ENCODE measurements around the gene KPNB1. TPM values are rescaled to one million over a fixed set of nuclear protein-coding genes. Genes with fewer than 3 reads are reported as not detected.

Gene KPNB1
- total and polyA plus RNA-seq, 2 of the 8 experiments (the other 6 are each of a cell fraction or from before 2014, with no cell fraction given), result 171 to 625 TPM

GRCh38 chr17:47644324-47644723 lies 5.4 kb upstream of the KPNB1 start:
- H2BK120ac ChIP-seq (replicated peaks; ENCODE audit: low read depth, low read length), result no peak overlapping the region
- H2BK5ac ChIP-seq (ENCODE audit: low read depth, low read length), result no peak overlapping the region
- no peak overlapping the region for H3K23ac ChIP-seq (ENCODE audit: insufficient read length)
- no peaks in the 10 kb centered on the region for H3K27me3 ChIP-seq (replicated peaks in 1 of 4; ENCODE audit: control insufficient read depth in 3 of 4, extremely low read depth in 1 of 4, insufficient read depth in 3 of 4, low read length in 3 of 4)
- whole genome bisulfite sequencing, 2 experiments (ENCODE audit: extremely low coverage in 1 of 2, insufficient coverage in 1 of 2, insufficient read length in 1 of 2, insufficient replicate concordance in 2 of 2, low coverage in 1 of 2, low lambda C conversion rate in 2 of 2, missing lambda C conversion rate in 1 of 2), result 93% methylated on average over 5 of the region's 5 CpGs; no CpG with 5 or more reads in 1 of the 2 experiments
- H4K20me1 ChIP-seq (replicated peaks in 1 of 2; ENCODE audit: control insufficient read depth in 1 of 2, insufficient read depth in 2 of 2, low read length in 2 of 2), result no peaks in the 10 kb centered on the region
- peaks cover 4% of the 10 kb centered on the region for H3K23me2 ChIP-seq (ENCODE audit: low read depth, low read length)
- CTCF ChIA-PET (ENCODE audit: partially characterized antibody), result interaction anchor here (0.7 to 1.6 kb wide), 3 partner anchors 13 to 29 kb away, joined by 3 to 6 read pairs (median 3); no protein-coding TSS in a partner anchor
- peaks cover 0 to 2% (median 0%) of the 10 kb centered on the region in 4 experiments; a peak in 4 of 7 replicates for H3K4me1 ChIP-seq (replicated peaks in 1 of 4; ENCODE audit: control insufficient read depth in 3 of 4, insufficient read depth in 4 of 4, low read length in 3 of 4)
- FAIRE-seq (no peak), DNase-seq (ENCODE audit: low read depth in 1 of 2, low spot score in 2 of 2) (no peak)
- no peak overlapping the region for H2BK15ac ChIP-seq (ENCODE audit: low read length)
- H3K4me3 ChIP-seq (ENCODE audit: extremely low read depth in 1 of 4, insufficient read depth in 2 of 4, low read depth in 3 of 4, low read length in 4 of 4), result no peak overlapping the region
- no peak overlapping the region for H3K56ac ChIP-seq (replicated peaks; ENCODE audit: insufficient read length, low read depth, low read length)
- no peaks in the 10 kb centered on the region for H3K79me1 ChIP-seq (ENCODE audit: low read depth, low read length)
- no peak overlapping the region for H3K9ac ChIP-seq (replicated peaks in 1 of 4; ENCODE audit: extremely low read depth in 1 of 4, low read depth in 3 of 4, low read length in 3 of 4)
- no peak overlapping the region for H4K91ac ChIP-seq (replicated peaks; ENCODE audit: insufficient read length, low read length)
- POLR2A ChIA-PET (ENCODE audit: partially characterized antibody), result interaction anchor here (0.8 to 46.3 kb wide), 2 partner anchors 38 to 41 kb away, joined by 3 to 1575 read pairs; partner anchors contain the start of gene TBKBP1
- H3K4ac ChIP-seq (replicated peaks; ENCODE audit: insufficient read length, low read depth, low read length), result no peak overlapping the region
- no peak overlapping the region for H3K27ac ChIP-seq (ENCODE audit: low read depth, low read length)
- peaks cover 0 to 6% of the 10 kb centered on the region in 2 experiments; a peak in 2 of 4 replicates for H3K79me2 ChIP-seq (ENCODE audit: control insufficient read depth in 1 of 2, insufficient read depth in 2 of 2, low read length in 2 of 2)
- H3K9me3 ChIP-seq (ENCODE audit: insufficient read depth in 2 of 2, low read depth in 1 of 2, low read length in 1 of 2), result no peaks in the 10 kb centered on the region
- no peak overlapping the region; the same call in 1 of the 2 replicates for H4K8ac ChIP-seq (ENCODE audit: extremely low read depth, insufficient read depth, low read length)
- H4K5ac ChIP-seq (ENCODE audit: insufficient read length, low read depth, low read length), result no peak overlapping the region
- no peaks in the 10 kb centered on the region for H3K36me3 ChIP-seq (ENCODE audit: control insufficient read depth in 2 of 4, insufficient read depth in 4 of 4, low read length in 3 of 4)
- no peak overlapping the region for H3K4me2 ChIP-seq (ENCODE audit: insufficient read depth in 1 of 2, low read depth in 2 of 2, low read length in 2 of 2)
- no peak overlapping the region for H2BK12ac ChIP-seq (ENCODE audit: low read depth, low read length)
- H2BK20ac ChIP-seq (ENCODE audit: low read length), result no peak overlapping the region
- H2AFZ ChIP-seq (ENCODE audit: low read length), result no peak overlapping the region
- no peak overlapping the region for H3K14ac ChIP-seq (ENCODE audit: insufficient read length)
- H2AK5ac ChIP-seq (ENCODE audit: low read depth, low read length), result no peak overlapping the region
- no peak overlapping the region for H3K18ac ChIP-seq (ENCODE audit: extremely low read depth, low read length)
- TF ChIP-seq MAFK (IDR thresholded peaks at IDR 0.05; ENCODE audit: low read depth, low read length) (no peak), TBP (IDR thresholded peaks at IDR 0.05; ENCODE audit: low read depth, low read length) (no peak)
